ENCODE measurements around the gene MED13.

GRCh38 chr17:62109924-62110323 is 44.8 kb upstream of the MED13 start:
- TF ChIP-seq CTCF (IDR thresholded peaks at IDR 0.05) = no peak
- no peak for TF ChIP-seq POLR2A (IDR thresholded peaks at IDR 0.05; ENCODE audit: low read depth)
- TF ChIP-seq POLR2AphosphoS5 (IDR thresholded peaks at IDR 0.05) = no peak
